GM23338 (cell line): ENCODE data around the gene ATP2A3.

ENCODE experiments used
- CREB1 ChIP-seq: fragments of 250-450 bp; sonication (Bioruptor Pico); IDR thresholded peaks from 2 replicates; pipeline ENCODE4 v1.5.0; 2020; ENCODE audit warnings: low read depth, mild to moderate bottlenecking, moderate library complexity
- EZH2 ChIP-seq: fragments of 200-600 bp; sonication (generic); IDR thresholded peaks from one replicate; pipeline ENCODE4 v1.8.0; 2017; ENCODE audit warnings: antibody characterized with exemption, mild to moderate bottlenecking, low read depth; ENCODE audit not compliant: unreplicated experiment
- EZH2phosphoT487 ChIP-seq: fragments of 200-600 bp; sonication (generic); IDR thresholded peaks from one replicate; pipeline ENCODE4 v1.8.1; 2018; ENCODE audit warnings: antibody characterized with exemption; ENCODE audit not compliant: unreplicated experiment
- JUNB ChIP-seq: IDR thresholded peaks from one replicate; pipeline ENCODE4 v1.6.1; 2016; ENCODE audit warnings: antibody characterized with exemption; ENCODE audit not compliant: unreplicated experiment
- NANOG ChIP-seq: IDR thresholded peaks from 2 replicates; pipeline ENCODE4 v1.6.1; 2016; ENCODE audit warnings: antibody characterized with exemption, borderline replicate concordance
- POLR2AphosphoS5 ChIP-seq: IDR thresholded peaks from 2 replicates; pipeline ENCODE4 v1.6.1; 2016; ENCODE audit warnings: antibody characterized with exemption, low read depth
- STAT1 ChIP-seq: IDR thresholded peaks from one replicate; pipeline ENCODE4 v1.6.1; 2016; ENCODE audit warnings: antibody characterized with exemption; ENCODE audit not compliant: unreplicated experiment
- ZNF114 ChIP-seq: fragments of 250-450 bp; sonication (Bioruptor Pico); IDR thresholded peaks from 2 replicates; pipeline ENCODE4 v1.5.0; 2020; ENCODE audit warnings: mild to moderate bottlenecking, moderate library complexity
- ZNF331 ChIP-seq: fragments of 250-450 bp; sonication (Bioruptor Pico); IDR thresholded peaks from 2 replicates; pipeline ENCODE4 v1.5.0; 2020; ENCODE audit warnings: low read depth, mild to moderate bottlenecking, moderate library complexity
- TF ChIP-seq, protein P1 (sequence below), 2 experiments: fragments of 200-600 bp in 1 of 2; sonication (generic) in 1 of 2; conservative IDR thresholded peaks; 2 replicates each; pipeline versions ENCODE4 v1.5.1 to v1.6.1; 2016 to 2017; ENCODE audit warnings: antibody characterized with exemption in 2 of 2, low read depth in 2 of 2, mild to moderate bottlenecking in 2 of 2, moderate library complexity in 1 of 2
- TF ChIP-seq, protein P2 (sequence below): IDR thresholded peaks from one replicate; pipeline ENCODE4 v1.6.1; 2018; ENCODE audit warnings: antibody characterized with exemption; ENCODE audit not compliant: unreplicated experiment
- TF ChIP-seq, protein P3 (sequence below): fragments of 250-450 bp; sonication (Bioruptor Pico); IDR thresholded peaks from 2 replicates; pipeline ENCODE4 v1.5.0; 2020; ENCODE audit warnings: mild to moderate bottlenecking, moderate library complexity
- TF ChIP-seq, protein P4 (sequence below): IDR thresholded peaks from 2 replicates; pipeline ENCODE4 v1.6.1; 2016; ENCODE audit warnings: antibody characterized with exemption

DNA sequence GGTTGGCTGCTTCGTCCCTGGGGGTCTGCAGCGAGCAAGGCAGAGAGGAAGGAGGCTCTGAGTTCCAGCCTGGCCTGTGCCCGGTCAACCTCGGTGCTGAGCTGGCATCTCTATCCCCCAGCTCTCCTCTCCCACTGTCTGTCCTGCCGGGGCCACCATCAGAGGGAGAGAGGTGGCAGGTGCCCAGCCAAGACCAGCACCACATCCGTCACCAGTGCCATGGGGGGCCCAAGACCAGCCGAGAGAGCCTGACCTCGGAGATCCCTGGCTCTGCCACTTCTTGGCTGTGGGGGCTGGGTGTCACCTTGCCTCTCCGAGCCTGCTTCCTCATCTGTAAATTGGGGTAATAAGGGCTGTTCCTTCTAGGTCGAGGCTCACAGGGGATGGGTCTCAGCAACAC, 47.4 kb downstream of the ATP2A3 start:
- TF ChIP-seq POLR2AphosphoS5 (no peak), EZH2 (no peak), CREB1 (CRISPR knock-in tag) (no peak), ZNF114 (CRISPR knock-in tag) (no peak), JUNB (no peak), EZH2phosphoT487 (no peak), NANOG (no peak), STAT1 (no peak), ZNF331 (no peak)
- TF ChIP-seq, protein P1, sequence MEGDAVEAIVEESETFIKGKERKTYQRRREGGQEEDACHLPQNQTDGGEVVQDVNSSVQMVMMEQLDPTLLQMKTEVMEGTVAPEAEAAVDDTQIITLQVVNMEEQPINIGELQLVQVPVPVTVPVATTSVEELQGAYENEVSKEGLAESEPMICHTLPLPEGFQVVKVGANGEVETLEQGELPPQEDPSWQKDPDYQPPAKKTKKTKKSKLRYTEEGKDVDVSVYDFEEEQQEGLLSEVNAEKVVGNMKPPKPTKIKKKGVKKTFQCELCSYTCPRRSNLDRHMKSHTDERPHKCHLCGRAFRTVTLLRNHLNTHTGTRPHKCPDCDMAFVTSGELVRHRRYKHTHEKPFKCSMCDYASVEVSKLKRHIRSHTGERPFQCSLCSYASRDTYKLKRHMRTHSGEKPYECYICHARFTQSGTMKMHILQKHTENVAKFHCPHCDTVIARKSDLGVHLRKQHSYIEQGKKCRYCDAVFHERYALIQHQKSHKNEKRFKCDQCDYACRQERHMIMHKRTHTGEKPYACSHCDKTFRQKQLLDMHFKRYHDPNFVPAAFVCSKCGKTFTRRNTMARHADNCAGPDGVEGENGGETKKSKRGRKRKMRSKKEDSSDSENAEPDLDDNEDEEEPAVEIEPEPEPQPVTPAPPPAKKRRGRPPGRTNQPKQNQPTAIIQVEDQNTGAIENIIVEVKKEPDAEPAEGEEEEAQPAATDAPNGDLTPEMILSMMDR (conservative IDR thresholded peaks at IDR 0.05; ENCODE audit: low read depth in 2 of 2): no peak
- TF ChIP-seq, protein P2, sequence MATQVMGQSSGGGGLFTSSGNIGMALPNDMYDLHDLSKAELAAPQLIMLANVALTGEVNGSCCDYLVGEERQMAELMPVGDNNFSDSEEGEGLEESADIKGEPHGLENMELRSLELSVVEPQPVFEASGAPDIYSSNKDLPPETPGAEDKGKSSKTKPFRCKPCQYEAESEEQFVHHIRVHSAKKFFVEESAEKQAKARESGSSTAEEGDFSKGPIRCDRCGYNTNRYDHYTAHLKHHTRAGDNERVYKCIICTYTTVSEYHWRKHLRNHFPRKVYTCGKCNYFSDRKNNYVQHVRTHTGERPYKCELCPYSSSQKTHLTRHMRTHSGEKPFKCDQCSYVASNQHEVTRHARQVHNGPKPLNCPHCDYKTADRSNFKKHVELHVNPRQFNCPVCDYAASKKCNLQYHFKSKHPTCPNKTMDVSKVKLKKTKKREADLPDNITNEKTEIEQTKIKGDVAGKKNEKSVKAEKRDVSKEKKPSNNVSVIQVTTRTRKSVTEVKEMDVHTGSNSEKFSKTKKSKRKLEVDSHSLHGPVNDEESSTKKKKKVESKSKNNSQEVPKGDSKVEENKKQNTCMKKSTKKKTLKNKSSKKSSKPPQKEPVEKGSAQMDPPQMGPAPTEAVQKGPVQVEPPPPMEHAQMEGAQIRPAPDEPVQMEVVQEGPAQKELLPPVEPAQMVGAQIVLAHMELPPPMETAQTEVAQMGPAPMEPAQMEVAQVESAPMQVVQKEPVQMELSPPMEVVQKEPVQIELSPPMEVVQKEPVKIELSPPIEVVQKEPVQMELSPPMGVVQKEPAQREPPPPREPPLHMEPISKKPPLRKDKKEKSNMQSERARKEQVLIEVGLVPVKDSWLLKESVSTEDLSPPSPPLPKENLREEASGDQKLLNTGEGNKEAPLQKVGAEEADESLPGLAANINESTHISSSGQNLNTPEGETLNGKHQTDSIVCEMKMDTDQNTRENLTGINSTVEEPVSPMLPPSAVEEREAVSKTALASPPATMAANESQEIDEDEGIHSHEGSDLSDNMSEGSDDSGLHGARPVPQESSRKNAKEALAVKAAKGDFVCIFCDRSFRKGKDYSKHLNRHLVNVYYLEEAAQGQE: no peak
- TF ChIP-seq, protein P3, sequence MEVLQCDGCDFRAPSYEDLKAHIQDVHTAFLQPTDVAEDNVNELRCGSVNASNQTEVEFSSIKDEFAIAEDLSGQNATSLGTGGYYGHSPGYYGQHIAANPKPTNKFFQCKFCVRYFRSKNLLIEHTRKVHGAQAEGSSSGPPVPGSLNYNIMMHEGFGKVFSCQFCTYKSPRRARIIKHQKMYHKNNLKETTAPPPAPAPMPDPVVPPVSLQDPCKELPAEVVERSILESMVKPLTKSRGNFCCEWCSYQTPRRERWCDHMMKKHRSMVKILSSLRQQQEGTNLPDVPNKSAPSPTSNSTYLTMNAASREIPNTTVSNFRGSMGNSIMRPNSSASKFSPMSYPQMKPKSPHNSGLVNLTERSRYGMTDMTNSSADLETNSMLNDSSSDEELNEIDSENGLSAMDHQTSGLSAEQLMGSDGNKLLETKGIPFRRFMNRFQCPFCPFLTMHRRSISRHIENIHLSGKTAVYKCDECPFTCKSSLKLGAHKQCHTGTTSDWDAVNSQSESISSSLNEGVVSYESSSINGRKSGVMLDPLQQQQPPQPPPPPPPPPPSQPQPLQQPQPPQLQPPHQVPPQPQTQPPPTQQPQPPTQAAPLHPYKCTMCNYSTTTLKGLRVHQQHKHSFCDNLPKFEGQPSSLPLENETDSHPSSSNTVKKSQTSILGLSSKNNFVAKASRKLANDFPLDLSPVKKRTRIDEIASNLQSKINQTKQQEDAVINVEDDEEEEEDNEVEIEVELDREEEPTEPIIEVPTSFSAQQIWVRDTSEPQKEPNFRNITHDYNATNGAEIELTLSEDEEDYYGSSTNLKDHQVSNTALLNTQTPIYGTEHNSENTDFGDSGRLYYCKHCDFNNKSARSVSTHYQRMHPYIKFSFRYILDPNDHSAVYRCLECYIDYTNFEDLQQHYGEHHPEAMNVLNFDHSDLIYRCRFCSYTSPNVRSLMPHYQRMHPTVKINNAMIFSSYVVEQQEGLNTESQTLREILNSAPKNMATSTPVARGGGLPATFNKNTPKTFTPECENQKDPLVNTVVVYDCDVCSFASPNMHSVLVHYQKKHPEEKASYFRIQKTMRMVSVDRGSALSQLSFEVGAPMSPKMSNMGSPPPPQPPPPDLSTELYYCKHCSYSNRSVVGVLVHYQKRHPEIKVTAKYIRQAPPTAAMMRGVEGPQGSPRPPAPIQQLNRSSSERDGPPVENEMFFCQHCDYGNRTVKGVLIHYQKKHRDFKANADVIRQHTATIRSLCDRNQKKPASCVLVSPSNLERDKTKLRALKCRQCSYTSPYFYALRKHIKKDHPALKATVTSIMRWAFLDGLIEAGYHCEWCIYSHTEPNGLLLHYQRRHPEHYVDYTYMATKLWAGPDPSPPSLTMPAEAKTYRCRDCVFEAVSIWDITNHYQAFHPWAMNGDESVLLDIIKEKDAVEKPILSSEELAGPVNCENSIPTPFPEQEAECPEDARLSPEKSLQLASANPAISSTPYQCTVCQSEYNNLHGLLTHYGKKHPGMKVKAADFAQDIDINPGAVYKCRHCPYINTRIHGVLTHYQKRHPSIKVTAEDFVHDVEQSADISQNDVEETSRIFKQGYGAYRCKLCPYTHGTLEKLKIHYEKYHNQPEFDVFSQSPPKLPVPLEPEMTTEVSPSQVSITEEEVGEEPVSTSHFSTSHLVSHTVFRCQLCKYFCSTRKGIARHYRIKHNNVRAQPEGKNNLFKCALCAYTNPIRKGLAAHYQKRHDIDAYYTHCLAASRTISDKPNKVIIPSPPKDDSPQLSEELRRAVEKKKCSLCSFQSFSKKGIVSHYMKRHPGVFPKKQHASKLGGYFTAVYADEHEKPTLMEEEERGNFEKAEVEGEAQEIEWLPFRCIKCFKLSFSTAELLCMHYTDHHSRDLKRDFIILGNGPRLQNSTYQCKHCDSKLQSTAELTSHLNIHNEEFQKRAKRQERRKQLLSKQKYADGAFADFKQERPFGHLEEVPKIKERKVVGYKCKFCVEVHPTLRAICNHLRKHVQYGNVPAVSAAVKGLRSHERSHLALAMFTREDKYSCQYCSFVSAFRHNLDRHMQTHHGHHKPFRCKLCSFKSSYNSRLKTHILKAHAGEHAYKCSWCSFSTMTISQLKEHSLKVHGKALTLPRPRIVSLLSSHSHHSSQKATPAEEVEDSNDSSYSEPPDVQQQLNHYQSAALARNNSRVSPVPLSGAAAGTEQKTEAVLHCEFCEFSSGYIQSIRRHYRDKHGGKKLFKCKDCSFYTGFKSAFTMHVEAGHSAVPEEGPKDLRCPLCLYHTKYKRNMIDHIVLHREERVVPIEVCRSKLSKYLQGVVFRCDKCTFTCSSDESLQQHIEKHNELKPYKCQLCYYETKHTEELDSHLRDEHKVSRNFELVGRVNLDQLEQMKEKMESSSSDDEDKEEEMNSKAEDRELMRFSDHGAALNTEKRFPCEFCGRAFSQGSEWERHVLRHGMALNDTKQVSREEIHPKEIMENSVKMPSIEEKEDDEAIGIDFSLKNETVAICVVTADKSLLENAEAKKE (CRISPR knock-in tag): no peak
- TF ChIP-seq, protein P4, sequence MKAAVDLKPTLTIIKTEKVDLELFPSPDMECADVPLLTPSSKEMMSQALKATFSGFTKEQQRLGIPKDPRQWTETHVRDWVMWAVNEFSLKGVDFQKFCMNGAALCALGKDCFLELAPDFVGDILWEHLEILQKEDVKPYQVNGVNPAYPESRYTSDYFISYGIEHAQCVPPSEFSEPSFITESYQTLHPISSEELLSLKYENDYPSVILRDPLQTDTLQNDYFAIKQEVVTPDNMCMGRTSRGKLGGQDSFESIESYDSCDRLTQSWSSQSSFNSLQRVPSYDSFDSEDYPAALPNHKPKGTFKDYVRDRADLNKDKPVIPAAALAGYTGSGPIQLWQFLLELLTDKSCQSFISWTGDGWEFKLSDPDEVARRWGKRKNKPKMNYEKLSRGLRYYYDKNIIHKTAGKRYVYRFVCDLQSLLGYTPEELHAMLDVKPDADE: no peak
